Hindlimb muscle (tissue), 1 donor: Measurements from ENCODE around the gene SCO2. TPM values are rescaled to one million over a fixed set of nuclear protein-coding genes. Genes with fewer than 3 reads are reported as not detected.

ENCODE experiments used
- DNase-seq: peaks from one replicate; pipeline ENCODE4 v3.0.0-alpha.2; 2013
- polyA plus RNA-seq: library from polyadenylated mRNA; unstranded; fragments of 120-200 nt; gene quantifications from one replicate; pipeline ENCODE4 v1.2.1, GENCODE V29; 2013; ENCODE audit not compliant: insufficient read length

The SCO2 gene
- polyA plus RNA-seq, 1 donor = 6.1 TPM

- DNase-seq = peak; percentile 96
Observed at GRCh38 chr22:50474710-50475651, 50.4 kb downstream of the SCO2 start, which contains the start of gene SBF1. TSS of gene SBF1 (minus strand) at chr22:50475035. CDS start at chr22:50474840, 195 bp downstream.

DNA sequence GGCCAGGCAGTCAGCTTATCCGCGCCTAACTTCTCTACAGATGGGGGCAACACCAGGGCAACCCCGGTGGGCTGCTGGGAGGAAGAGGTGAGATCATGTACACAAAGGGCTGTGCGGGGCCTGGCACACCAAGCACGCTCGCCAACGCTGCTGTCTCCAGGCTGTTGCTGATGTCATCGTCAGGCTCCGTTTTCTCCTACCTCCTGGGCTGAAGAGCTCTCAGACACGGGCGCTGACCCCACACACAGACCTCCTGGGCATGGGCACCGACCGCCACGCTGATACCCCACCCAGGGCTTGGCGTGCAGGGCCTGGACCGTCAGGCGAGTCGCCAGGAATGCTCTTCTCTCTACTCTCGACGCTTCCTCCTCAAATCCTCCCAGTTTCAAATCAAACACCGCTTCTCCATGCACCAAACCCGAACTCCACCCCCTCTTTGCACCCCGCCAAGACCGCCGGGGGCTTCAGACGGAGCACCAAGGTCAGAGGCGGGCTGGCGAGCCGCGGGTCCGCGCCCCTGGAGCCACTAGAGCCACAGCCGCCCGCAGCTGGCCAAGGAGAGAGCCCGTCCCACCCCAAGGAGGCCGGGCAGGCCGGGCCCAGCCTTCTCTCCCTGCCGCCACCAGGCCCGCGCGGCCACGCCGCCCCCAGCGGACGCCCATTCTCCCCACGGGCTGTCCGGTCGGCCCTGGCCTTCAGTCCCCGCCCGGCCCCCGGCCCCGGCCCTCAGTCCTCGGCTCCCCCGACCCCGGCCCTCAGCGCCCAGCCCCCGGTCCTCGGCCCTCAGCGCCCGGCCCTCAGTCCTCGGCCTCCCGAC lies 51.3 kb downstream of the SCO2 start:
- no peak for DNase-seq

Other genes with a start within 250 kb of the SCO2 start
- gene PLXNB2, start 218.0 kb downstream of the SCO2 start, polyA plus RNA-seq = 109 TPM
- 5.5 TPM for gene DENND6B, start 198.6 kb downstream of the SCO2 start, polyA plus RNA-seq
- 34.3 TPM for gene PPP6R2, start 182.3 kb downstream of the SCO2 start, polyA plus RNA-seq
- 53.0 TPM for gene SBF1, start 50.6 kb downstream of the SCO2 start, polyA plus RNA-seq
- 0.26 TPM for gene ADM2, start 44.1 kb downstream of the SCO2 start, polyA plus RNA-seq
- not detected for gene MIOX, start 38.7 kb downstream of the SCO2 start, polyA plus RNA-seq
- gene LMF2, start 17.9 kb downstream of the SCO2 start, polyA plus RNA-seq = 42.2 TPM
- gene NCAPH2, start 17.4 kb downstream of the SCO2 start, polyA plus RNA-seq = 36.3 TPM
- gene TYMP, start 4.4 kb upstream of the SCO2 start, polyA plus RNA-seq = 6.7 TPM
- gene KLHDC7B, start 20.3 kb upstream of the SCO2 start, polyA plus RNA-seq = not detected
- not detected for gene SYCE3, start 37.3 kb upstream of the SCO2 start, polyA plus RNA-seq
- 52.6 TPM for gene CPT1B, start 52.8 kb upstream of the SCO2 start, polyA plus RNA-seq
- gene CHKB, start 57.3 kb upstream of the SCO2 start, polyA plus RNA-seq = 52.7 TPM
- 0.70 TPM for gene MAPK8IP2, start 75.2 kb upstream of the SCO2 start, polyA plus RNA-seq
- 18.1 TPM for gene ARSA, start 102.6 kb upstream of the SCO2 start, polyA plus RNA-seq
- 22.7 TPM for gene SHANK3, start 147.2 kb upstream of the SCO2 start, polyA plus RNA-seq
- gene ACR, start 212.6 kb upstream of the SCO2 start, polyA plus RNA-seq = 0.45 TPM